ELF-1 (cell line): ENCODE results near the gene ASB13.

Experiments used
- DNase-seq: peaks from one replicate; pipeline ENCODE4 v3.0.0-alpha.2; 2016; ENCODE audit warnings: low read depth, low spot score

The ASB13 gene

GRCh38 chr10:5589661-5590511 lies 76.5 kb downstream of the ASB13 start:
- peak; percentile 55 for DNase-seq

GRCh38 chr10:5589011-5589660 lies 77.3 kb downstream of the ASB13 start:
- DNase-seq = peak; percentile 72
